NCI-H510A (cell line): ENCODE data around the gene TRIM66.

Source experiments
- DNase-seq: peaks from one replicate; lab custom pipeline; 2025; lab: John Stamatoyannopoulos, UW

TRIM66 gene

GRCh38 chr11:8605971-8606563 is 76.4 kb downstream of the TRIM66 start:
- no peak for DNase-seq

- no peak for DNase-seq
Observed at GRCh38 chr11:8604078-8604723, 78.3 kb downstream of the TRIM66 start.

- no peak for DNase-seq
Observed at GRCh38 chr11:8603696-8604077, 78.8 kb downstream of the TRIM66 start.

- no peak for DNase-seq
Observed at GRCh38 chr11:8601376-8602133, 80.9 kb downstream of the TRIM66 start.

- no peak for DNase-seq
Observed at GRCh38 chr11:8598506-8598905, 84.0 kb downstream of the TRIM66 start.

GRCh38 chr11:8597182-8597581 is 85.3 kb downstream of the TRIM66 start:
- no peak for DNase-seq

GRCh38 chr11:8596504-8597046 is 85.9 kb downstream of the TRIM66 start:
- no peak for DNase-seq

GRCh38 chr11:8593935-8594909 is 88.2 kb downstream of the TRIM66 start, which contains the start of gene STK33:
STK33 (minus strand) TSS chr11:8594228; CDS start chr11:8474905, 119,323 bp downstream.
- peak; percentile 72 for DNase-seq

- no peak for DNase-seq
Observed at GRCh38 chr11:8593455-8593854, 89.0 kb downstream of the TRIM66 start.

GRCh38 chr11:8587915-8588314 is 94.5 kb downstream of the TRIM66 start:
- DNase-seq, result no peak

- DNase-seq, result no peak
Observed at GRCh38 chr11:8586805-8587204, 95.7 kb downstream of the TRIM66 start.

- no peak for DNase-seq
Observed at GRCh38 chr11:8586184-8586583, 96.3 kb downstream of the TRIM66 start.

GRCh38 chr11:8584511-8584910 is 98.0 kb downstream of the TRIM66 start:
- DNase-seq, result peak; percentile 37

- DNase-seq, result no peak
Observed at GRCh38 chr11:8584082-8584481, 98.4 kb downstream of the TRIM66 start.

GRCh38 chr11:8581300-8581699 is 101.2 kb downstream of the TRIM66 start:
- DNase-seq, result no peak

- no peak for DNase-seq
Observed at GRCh38 chr11:8577791-8578581, 104.5 kb downstream of the TRIM66 start.

- DNase-seq, result no peak
Observed at GRCh38 chr11:8574798-8575197, 107.7 kb downstream of the TRIM66 start.

- no peak for DNase-seq
Observed at GRCh38 chr11:8573777-8574176, 108.7 kb downstream of the TRIM66 start.

- DNase-seq, result no peak
Observed at GRCh38 chr11:8567602-8568198, 114.8 kb downstream of the TRIM66 start.

- DNase-seq, result no peak
Observed at GRCh38 chr11:8566613-8567210, 115.8 kb downstream of the TRIM66 start.
